K562 (cell line): ENCODE measurements around the gene LRRC75A. TPM values are rescaled to one million over a fixed set of nuclear protein-coding genes. Genes with fewer than 3 reads are reported as not detected.

ENCODE experiments used
- ATAC-seq: fragments of 200-7000 bp; cut with Tn5 transposase; 3 replicates; pipeline ENCODE4 v1.9.1; 2020; ENCODE audit warnings: moderate library complexity
- BruUV-seq: library from RNA; stranded (reverse); fragments of 400-500 nt; replicated peaks from 2 replicates; lab custom pipeline; 2021; lab: Mats Ljungman, UMichigan
- CTCF ChIA-PET: fragments of 300-600 bp; formaldehyde crosslinking; extraction: SDS; loops from one replicate; lab custom pipeline; 2021; ENCODE audit warnings: low intra/inter-chr PET ratio; lab: Yijun Ruan, JAX
- POLR2A ChIA-PET: fragments of 300-600, 350-650 bp; sonication (Branson Sonifier 250); formaldehyde crosslinking; extraction: SDS; loops from one replicate; lab custom pipeline; 2021; ENCODE audit warnings: antibody characterized with exemption, inconsistent platforms; lab: Yijun Ruan, JAX
- DNase-seq, 4 experiments: peaks; one replicate each; pipeline versions ENCODE4 v3.0.0 to v3.0.0-alpha.2; 2011 to 2018; ENCODE audit warnings: low spot score in 3 of 4, mixed read lengths in 3 of 4; ENCODE audit errors: extremely low read depth in 1 of 4
- FAIRE-seq: peaks from 2 replicates; lab custom pipeline; 2011; peaks lifted over from hg19 to GRCh38; lab: Jason Lieb, UNC
- H2AFZ ChIP-seq: 2 replicates; pipeline ENCODE4 v1.6.0; 2011; ENCODE audit warnings: low read depth, low read length, control low read depth, inconsistent platforms
- H3K27ac ChIP-seq: fragments of 200-600 bp; 3 replicates; pipeline ENCODE4 v1.8.0; 2011; ENCODE audit warnings: low read depth, mild to moderate bottlenecking, control low read depth, inconsistent platforms, low read length, moderate library complexity, mixed read lengths; ENCODE audit errors: extremely low read depth
- H3K27me3 ChIP-seq, 2 experiments: fragments of 300-600 bp in 1 of 2; 2 replicates in 1 of 2; 3 replicates in 1 of 2; pipeline versions ENCODE4 v1.6.0 to v1.8.0; 2011; ENCODE audit warnings: inconsistent platforms in 2 of 2, low read length in 2 of 2, mild to moderate bottlenecking in 1 of 2, mixed read lengths in 1 of 2, moderate library complexity in 1 of 2; ENCODE audit not compliant: control insufficient read depth in 2 of 2, insufficient read depth in 2 of 2
- H3K36me3 ChIP-seq: fragments of 300-600 bp; 3 replicates; pipeline ENCODE4 v1.8.0; 2011; ENCODE audit warnings: mild to moderate bottlenecking, low read length, inconsistent platforms; ENCODE audit not compliant: control insufficient read depth, insufficient read depth
- H3K4me1 ChIP-seq, 2 experiments: fragments of 200-600 bp in 1 of 2; replicated peaks in 1 of 2; 2 replicates in 1 of 2; 3 replicates in 1 of 2; pipeline versions ENCODE4 v1.5.1 to v1.8.0; 2011; ENCODE audit warnings: inconsistent platforms in 2 of 2, low read length in 2 of 2, mild to moderate bottlenecking in 1 of 2, mixed read lengths in 1 of 2, moderate library complexity in 1 of 2; ENCODE audit not compliant: control insufficient read depth in 2 of 2, insufficient read depth in 2 of 2
- H3K4me2 ChIP-seq: 2 replicates; pipeline ENCODE4 v1.6.1; 2011; ENCODE audit warnings: low read length, control low read depth, inconsistent platforms, mixed read lengths; ENCODE audit not compliant: insufficient read depth
- H3K4me3 ChIP-seq: fragments of 200-600 bp; sonication (generic), shearing (Covaris generic); 2 replicates; pipeline ENCODE4 v1.5.1; 2016; ENCODE audit warnings: control low read depth, inconsistent platforms
- H3K79me2 ChIP-seq: fragments of 200-600 bp; 3 replicates; pipeline ENCODE4 v1.8.0; 2011; ENCODE audit warnings: low read length, inconsistent platforms; ENCODE audit not compliant: control insufficient read depth, insufficient read depth
- H3K9ac ChIP-seq, 2 experiments: 2 replicates each; pipeline versions ENCODE4 v1.6.0 to v1.6.1; 2011; ENCODE audit warnings: low read depth in 2 of 2, low read length in 2 of 2, control low read depth in 1 of 2, inconsistent platforms in 1 of 2, mild to moderate bottlenecking in 1 of 2, mixed read lengths in 1 of 2; ENCODE audit not compliant: insufficient read depth in 1 of 2
- H3K9me1 ChIP-seq: one replicate; pipeline ENCODE4 v1.6.0; 2011; ENCODE audit warnings: inconsistent platforms, mild to moderate bottlenecking, low read length, moderate library complexity; ENCODE audit not compliant: control insufficient read depth, insufficient read depth
- H3K9me3 ChIP-seq: replicated peaks from 2 replicates; pipeline ENCODE4 v1.5.1; 2011; ENCODE audit warnings: low read depth, low read length, inconsistent platforms; ENCODE audit not compliant: control insufficient read depth, insufficient read depth
- H4K20me1 ChIP-seq: replicated peaks from 2 replicates; pipeline ENCODE4 v1.6.1; 2011; ENCODE audit warnings: low read length, inconsistent platforms, mixed read lengths; ENCODE audit not compliant: control insufficient read depth, insufficient read depth
- CAMTA2 ChIP-seq: fragments of 250-450 bp; sonication (Bioruptor Pico); conservative IDR thresholded peaks from 2 replicates; pipeline ENCODE4 v1.5.1; 2022
- CBX2 ChIP-seq: fragments of 200-600 bp; sonication (generic); IDR thresholded peaks from one replicate; pipeline ENCODE4 v1.6.1; 2012; ENCODE audit warnings: mild to moderate bottlenecking, low read length, inconsistent platforms; ENCODE audit not compliant: insufficient read depth, poor library complexity, severe bottlenecking
- E2F3 ChIP-seq: fragments of 250-450 bp; sonication (Bioruptor Pico); IDR thresholded peaks from 2 replicates; pipeline ENCODE4 v1.4.0; 2020; ENCODE audit warnings: mild to moderate bottlenecking
- EP400 ChIP-seq: fragments of 450-650 bp; IDR thresholded peaks from 2 replicates; pipeline ENCODE4 v1.6.1; 2017; ENCODE audit warnings: antibody characterized with exemption, mild to moderate bottlenecking, moderate library complexity
- HDAC6 ChIP-seq: IDR thresholded peaks from 2 replicates; pipeline ENCODE4 v1.6.1; 2012; ENCODE audit warnings: low read depth, mild to moderate bottlenecking, control low read depth, inconsistent platforms, low read length, moderate library complexity
- KDM2B ChIP-seq: fragments of 250-450 bp; sonication (Bioruptor Pico); IDR thresholded peaks from 2 replicates; pipeline ENCODE4 v1.8.0; 2021; ENCODE audit warnings: mild to moderate bottlenecking, moderate library complexity
- MTA2 ChIP-seq: fragments of 450-650 bp; IDR thresholded peaks from 2 replicates; pipeline ENCODE4 v1.6.1; 2016; ENCODE audit warnings: low read depth
- MYBL2 ChIP-seq, 2 experiments: fragments of 450-650 bp in 1 of 2; sonication (generic) in 1 of 2; formaldehyde crosslinking in 1 of 2; IDR thresholded peaks; 2 replicates each; pipeline versions ENCODE4 v1.6.1 to v1.8.1; 2017 to 2022; ENCODE audit warnings: borderline replicate concordance in 1 of 2, inconsistent platforms in 1 of 2, low read depth in 1 of 2, mild to moderate bottlenecking in 1 of 2, missing genetic modification reagents in 1 of 2, moderate library complexity in 1 of 2
- NRF1 ChIP-seq, 2 experiments: fragments of 450-650 bp; IDR thresholded peaks in 1 of 2; conservative IDR thresholded peaks in 1 of 2; 2 replicates each; pipeline ENCODE4 v1.6.1; 2014; ENCODE audit warnings: mild to moderate bottlenecking in 2 of 2
- POLR2H ChIP-seq: IDR thresholded peaks from 2 replicates; pipeline ENCODE4 v1.6.1; 2016; ENCODE audit warnings: missing genetic modification characterization, low read depth, mild to moderate bottlenecking, control low read depth, missing compliant biosample characterization, moderate library complexity
- PYGO2 ChIP-seq: fragments of 450-650 bp; IDR thresholded peaks from 2 replicates; pipeline ENCODE4 v1.6.1; 2016; ENCODE audit warnings: mild to moderate bottlenecking, missing genetic modification characterization, moderate library complexity, missing compliant biosample characterization
- RFX1 ChIP-seq: fragments of 450-650 bp; IDR thresholded peaks from 2 replicates; pipeline ENCODE4 v1.6.1; 2016; ENCODE audit warnings: mild to moderate bottlenecking, moderate library complexity
- XRCC5 ChIP-seq: fragments of 200-400 bp; formaldehyde crosslinking; IDR thresholded peaks from 2 replicates; pipeline ENCODE4 v1.6.1; 2017; ENCODE audit warnings: low read depth, mild to moderate bottlenecking, low read length
- ZC3H8 ChIP-seq: fragments of 450-650 bp; IDR thresholded peaks from 2 replicates; pipeline ENCODE4 v1.6.1; 2017
- ZFP1 ChIP-seq: fragments of 450-650 bp; formaldehyde crosslinking; IDR thresholded peaks from 2 replicates; pipeline ENCODE4 v1.4.0; 2020; ENCODE audit warnings: mild to moderate bottlenecking, mixed read lengths
- ZNF217 ChIP-seq: sonication (generic); formaldehyde crosslinking; IDR thresholded peaks from 2 replicates; pipeline ENCODE4 v1.8.0; 2022; ENCODE audit warnings: mild to moderate bottlenecking, missing genetic modification reagents
- WGBS: fragments of 100-300 bp; shearing (Covaris generic); methylation state at CpG from one replicate; pipeline ENCODE4 v1.1.6; 2016; ENCODE audit warnings: low coverage, mixed read lengths; ENCODE audit not compliant: insufficient coverage; ENCODE audit errors: missing lambda C conversion rate; 5-methylcytosine and 5-hydroxymethylcytosine counted together
- in situ Hi-C: fragments of 300-500 bp; cut with MboI; formaldehyde crosslinking; loops from 4 replicates; pipeline ENCODE4 v1.15.0; 2018; ENCODE audit warnings: inconsistent platforms, mixed read lengths
- intact Hi-C: fragments of 100-400 bp; cut with micrococcal nuclease; formaldehyde crosslinking; loops from 2 replicates; pipeline ENCODE4 v1.14.2; 2022
- polyA plus RNA-seq, 8 experiments: library from polyadenylated mRNA; depleted of rRNA in 4 of 8; stranded (reverse) in 5 of 8; unstranded in 3 of 8; fragments of >200 nt; fragmentation: Nextera tagmentation in 2 of 8; fragmentation: Illumina TruSeq in 1 of 8; extraction: Ambion mirVana in 2 of 8; extraction: Trizol in 1 of 8; gene quantifications; 2 replicates each; pipeline versions ENCODE4 v1.2.1 to v1.2.3, GENCODE V29; 2011 to 2014; ENCODE audit warnings: inconsistent platforms in 1 of 8, missing spikeins in 1 of 8
- total RNA-seq, 7 experiments: library from RNA; depleted of rRNA in 6 of 7; stranded (reverse); fragments of >200 nt in 6 of 7; fragmentation: Illumina TruSeq in 2 of 7; extraction: Trizol in 2 of 7; gene quantifications; 2 replicates each; pipeline versions ENCODE4 v1.2.1 to v1.2.3, GENCODE V29; 2011 to 2021; ENCODE audit warnings: low replicate concordance in 1 of 7
- TF ChIP-seq, protein P1 (sequence below), 3 experiments: IDR thresholded peaks in 2 of 3; conservative IDR thresholded peaks in 1 of 3; 2 replicates each; pipeline ENCODE4 v1.5.1; 2011 to 2012; ENCODE audit warnings: low read length in 3 of 3, mild to moderate bottlenecking in 3 of 3, control low read depth in 2 of 3, improper control_type of control experiment in 1 of 3, inconsistent platforms in 1 of 3, low read depth in 1 of 3, mixed read lengths in 1 of 3, moderate library complexity in 1 of 3; ENCODE audit not compliant: insufficient read depth in 2 of 3
- TF ChIP-seq, protein P2 (sequence below): IDR thresholded peaks from 3 replicates; pipeline ENCODE4 v1.6.1; 2011; ENCODE audit warnings: borderline replicate concordance, mild to moderate bottlenecking; ENCODE audit not compliant: insufficient read length, insufficient read depth
- TF ChIP-seq, protein P3 (sequence below): sonication (generic); formaldehyde crosslinking; IDR thresholded peaks from 2 replicates; pipeline ENCODE4 v1.8.0; 2023; ENCODE audit warnings: mild to moderate bottlenecking, missing genetic modification reagents

Gene LRRC75A
- total and polyA plus RNA-seq, 9 of the 15 experiments (the other 6 are each of a cell fraction or from before 2014, with no cell fraction given): 0.04 to 0.34 (median 0.08) TPM; not detected in 5

DNA sequence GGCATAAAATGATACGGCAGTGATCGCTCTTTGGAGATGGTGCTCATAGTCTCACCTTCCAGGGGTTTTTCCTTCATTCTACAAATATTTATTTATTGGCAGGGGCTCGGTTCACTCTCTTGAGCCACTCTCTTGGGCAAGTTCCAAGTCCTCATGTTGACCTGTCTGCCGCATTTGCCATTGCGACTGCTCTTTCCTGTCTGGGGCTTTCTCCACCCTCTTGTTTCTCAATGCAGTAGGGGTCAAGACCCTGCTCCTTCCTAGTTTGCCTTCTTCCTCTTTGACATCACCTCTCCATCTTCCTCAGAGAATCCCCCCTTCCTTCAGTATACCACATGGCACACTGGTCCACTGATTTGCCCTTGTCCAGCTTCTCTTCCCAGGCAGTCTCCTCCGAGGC is 21.9 kb upstream of the LRRC75A start:
- H3K9me1 ChIP-seq: no peaks in the 10 kb centered on the region
- H3K79me2 ChIP-seq: no peaks in the 10 kb centered on the region
- no peak overlapping the region for H3K4me3 ChIP-seq
- no peaks in the 10 kb centered on the region for H3K36me3 ChIP-seq
- peaks cover 3 to 33% of the 10 kb centered on the region in 2 experiments; a peak in 3 of 5 replicates for H3K27me3 ChIP-seq
- H3K27ac ChIP-seq: no peak overlapping the region
- CTCF ChIA-PET: no interaction called here
- peaks cover 0 to 8% of the 10 kb centered on the region in 2 experiments; a peak in 3 of 5 replicates for H3K4me1 ChIP-seq
- intact Hi-C loops (no loop called here), in situ Hi-C loops (no loop called here)
- H3K4me2 ChIP-seq: no peak overlapping the region
- no peak for TF ChIP-seq ZC3H8
- TF ChIP-seq, protein P1, sequence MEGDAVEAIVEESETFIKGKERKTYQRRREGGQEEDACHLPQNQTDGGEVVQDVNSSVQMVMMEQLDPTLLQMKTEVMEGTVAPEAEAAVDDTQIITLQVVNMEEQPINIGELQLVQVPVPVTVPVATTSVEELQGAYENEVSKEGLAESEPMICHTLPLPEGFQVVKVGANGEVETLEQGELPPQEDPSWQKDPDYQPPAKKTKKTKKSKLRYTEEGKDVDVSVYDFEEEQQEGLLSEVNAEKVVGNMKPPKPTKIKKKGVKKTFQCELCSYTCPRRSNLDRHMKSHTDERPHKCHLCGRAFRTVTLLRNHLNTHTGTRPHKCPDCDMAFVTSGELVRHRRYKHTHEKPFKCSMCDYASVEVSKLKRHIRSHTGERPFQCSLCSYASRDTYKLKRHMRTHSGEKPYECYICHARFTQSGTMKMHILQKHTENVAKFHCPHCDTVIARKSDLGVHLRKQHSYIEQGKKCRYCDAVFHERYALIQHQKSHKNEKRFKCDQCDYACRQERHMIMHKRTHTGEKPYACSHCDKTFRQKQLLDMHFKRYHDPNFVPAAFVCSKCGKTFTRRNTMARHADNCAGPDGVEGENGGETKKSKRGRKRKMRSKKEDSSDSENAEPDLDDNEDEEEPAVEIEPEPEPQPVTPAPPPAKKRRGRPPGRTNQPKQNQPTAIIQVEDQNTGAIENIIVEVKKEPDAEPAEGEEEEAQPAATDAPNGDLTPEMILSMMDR (IDR thresholded peaks at IDR 0.05 in 2 of 3, conservative IDR thresholded peaks at IDR 0.05 in 1 of 3; ENCODE audit: insufficient read depth in 2 of 3, low read depth in 1 of 3, low read length in 3 of 3): no peak
- TF ChIP-seq RFX1: no peak
- no peak for TF ChIP-seq CBX2
- no peak for TF ChIP-seq POLR2H (tag)
- no peak for TF ChIP-seq E2F3 (CRISPR knock-in tag)
- no peak for TF ChIP-seq PYGO2 (tag)
- TF ChIP-seq MYBL2 (IDR thresholded peaks at IDR 0.05; ENCODE audit: low read depth): no peak
- no peak for TF ChIP-seq MYBL2 (CRISPR knock-in tag; IDR thresholded peaks at IDR 0.05; ENCODE audit: borderline replicate concordance)
- TF ChIP-seq, protein P2, sequence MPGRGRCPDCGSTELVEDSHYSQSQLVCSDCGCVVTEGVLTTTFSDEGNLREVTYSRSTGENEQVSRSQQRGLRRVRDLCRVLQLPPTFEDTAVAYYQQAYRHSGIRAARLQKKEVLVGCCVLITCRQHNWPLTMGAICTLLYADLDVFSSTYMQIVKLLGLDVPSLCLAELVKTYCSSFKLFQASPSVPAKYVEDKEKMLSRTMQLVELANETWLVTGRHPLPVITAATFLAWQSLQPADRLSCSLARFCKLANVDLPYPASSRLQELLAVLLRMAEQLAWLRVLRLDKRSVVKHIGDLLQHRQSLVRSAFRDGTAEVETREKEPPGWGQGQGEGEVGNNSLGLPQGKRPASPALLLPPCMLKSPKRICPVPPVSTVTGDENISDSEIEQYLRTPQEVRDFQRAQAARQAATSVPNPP: no peak
- TF ChIP-seq KDM2B (CRISPR knock-in tag): no peak
- no peak for TF ChIP-seq NRF1 (conservative IDR thresholded peaks at IDR 0.05 in 1 of 2, IDR thresholded peaks at IDR 0.05 in 1 of 2)
- TF ChIP-seq CAMTA2: no peak
- TF ChIP-seq EP400: no peak
- TF ChIP-seq ZNF217 (CRISPR knock-in tag): no peak
- TF ChIP-seq ZFP1 (CRISPR knock-in tag): no peak
- TF ChIP-seq MTA2: no peak
- TF ChIP-seq, protein P3, sequence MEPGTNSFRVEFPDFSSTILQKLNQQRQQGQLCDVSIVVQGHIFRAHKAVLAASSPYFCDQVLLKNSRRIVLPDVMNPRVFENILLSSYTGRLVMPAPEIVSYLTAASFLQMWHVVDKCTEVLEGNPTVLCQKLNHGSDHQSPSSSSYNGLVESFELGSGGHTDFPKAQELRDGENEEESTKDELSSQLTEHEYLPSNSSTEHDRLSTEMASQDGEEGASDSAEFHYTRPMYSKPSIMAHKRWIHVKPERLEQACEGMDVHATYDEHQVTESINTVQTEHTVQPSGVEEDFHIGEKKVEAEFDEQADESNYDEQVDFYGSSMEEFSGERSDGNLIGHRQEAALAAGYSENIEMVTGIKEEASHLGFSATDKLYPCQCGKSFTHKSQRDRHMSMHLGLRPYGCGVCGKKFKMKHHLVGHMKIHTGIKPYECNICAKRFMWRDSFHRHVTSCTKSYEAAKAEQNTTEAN (CRISPR knock-in tag): no peak
- no peak for TF ChIP-seq XRCC5
- no peak for TF ChIP-seq HDAC6
- DNase-seq (no peak), FAIRE-seq (no peak), ATAC-seq (no peak)
- POLR2A ChIA-PET: no interaction called here
- no TSS peak for BruUV-seq
- no peak overlapping the region for H2AFZ ChIP-seq
- WGBS: 25% methylated on average over 6 of the region's 6 CpGs
- no peaks in the 10 kb centered on the region for H3K9me3 ChIP-seq
- H3K9ac ChIP-seq: no peak overlapping the region
- H4K20me1 ChIP-seq: no peaks in the 10 kb centered on the region
